Prostate gland (tissue), 2 donors: ENCODE data around the gene ACKR1. TPM values are rescaled to one million over a fixed set of nuclear protein-coding genes. Genes with fewer than 3 reads are reported as not detected.

Source experiments
- DNase-seq: peaks from one replicate; pipeline ENCODE4 v3.0.0-alpha.2; 2019; ENCODE audit warnings: low spot score
- H3K27ac ChIP-seq, 2 donors: fragments of 200-600 bp; sonication (generic); 2 replicates each; pipeline ENCODE4 v1.5.1; 2017 to 2019
- H3K27me3 ChIP-seq: fragments of 200-600 bp; sonication (generic); replicated peaks from 2 replicates; pipeline ENCODE4 v1.5.1; 2019; ENCODE audit not compliant: insufficient read depth
- H3K36me3 ChIP-seq, 2 donors: fragments of 200-600 bp; sonication (generic); 1 replicate in 1 of 2; 2 replicates in 1 of 2; pipeline versions ENCODE4 v1.5.1 to v1.8.1; 2017 to 2019
- H3K4me1 ChIP-seq: fragments of 200-600 bp; sonication (generic); replicated peaks from 2 replicates; pipeline ENCODE4 v1.5.1; 2019
- H3K4me3 ChIP-seq, 2 donors: fragments of 200-600 bp; sonication (generic); 2 replicates each; pipeline ENCODE4 v1.5.1; 2017 to 2019
- H3K9me3 ChIP-seq: fragments of 200-600 bp; sonication (generic); 2 replicates; pipeline ENCODE4 v1.5.1; 2017
- POLR2A ChIP-seq: fragments of 450-650 bp; IDR thresholded peaks from one replicate; pipeline ENCODE4 v1.6.1; 2016; ENCODE audit warnings: antibody characterized with exemption, mild to moderate bottlenecking
- POLR2AphosphoS5 ChIP-seq: sonication (generic); formaldehyde crosslinking; IDR thresholded peaks from one replicate; pipeline ENCODE4 v1.6.1; 2017; ENCODE audit warnings: antibody characterized with exemption
- WGBS: methylation state at CpG from one replicate; pipeline ENCODE4 v1.1.5; 2018; 5-methylcytosine and 5-hydroxymethylcytosine counted together
- intact Hi-C: fragments of 100-400 bp; cut with DNase I; formaldehyde crosslinking; loops from one replicate; pipeline ENCODE4 v1.14.2; 2022
- total RNA-seq, 2 donors: library from RNA; depleted of rRNA; stranded (reverse); fragments of >200 nt; gene quantifications; one replicate each; pipeline ENCODE4 v1.1.0, GENCODE V29; 2016
- TF ChIP-seq, protein P1 (sequence below), 4 experiments: fragments of 200-600 bp in 2 of 4; fragments of 450-650 bp in 2 of 4; sonication (generic) in 2 of 4; IDR thresholded peaks; 1 replicate in 3 of 4; 2 replicates in 1 of 4; pipeline ENCODE4 v1.5.1; 2016 to 2019; ENCODE audit warnings: antibody characterized with exemption in 4 of 4, mild to moderate bottlenecking in 2 of 4, moderate library complexity in 2 of 4

ACKR1 gene
- total RNA-seq, 2 donors from 2014 or later, result 46.8 to 60.4 TPM

DNA sequence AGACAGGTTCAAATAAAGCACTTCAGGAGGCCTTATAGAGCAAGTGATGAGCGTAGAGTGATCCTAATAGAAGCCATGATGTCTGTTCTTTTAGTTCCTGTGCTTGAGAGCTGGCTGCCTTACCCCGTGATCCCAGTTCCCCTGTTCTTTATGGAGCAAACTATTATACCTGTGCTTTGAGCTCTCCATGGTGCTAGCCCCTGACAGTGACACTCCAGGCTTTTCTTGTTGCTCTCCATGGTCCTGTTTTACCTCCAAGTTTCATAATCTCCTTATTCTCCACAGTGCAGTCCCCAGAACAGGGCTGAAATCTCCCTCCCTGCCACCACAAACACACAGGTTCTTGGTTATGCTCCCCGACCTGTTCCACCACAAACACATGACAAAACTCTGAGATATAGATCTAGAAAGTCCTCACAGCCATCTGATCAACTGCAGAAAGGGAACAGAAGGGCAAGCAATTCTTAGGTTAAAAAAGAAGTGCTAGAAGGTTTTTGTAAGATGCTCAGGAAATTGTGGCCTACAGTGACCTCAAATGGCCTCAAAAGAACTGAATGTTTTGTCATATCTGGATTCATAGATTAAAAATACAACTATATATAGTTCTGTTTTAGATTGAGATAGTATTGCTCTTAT is 27.3 kb upstream of the ACKR1 start:
- TF ChIP-seq POLR2A (no peak), POLR2AphosphoS5 (peak; percentile 24)
- Histone ChIP-seq H3K36me3 (no peaks in the 10 kb centered on the region), H3K27ac (no peak overlapping the region), H3K9me3 (no peaks in the 10 kb centered on the region), H3K4me3 (no peak overlapping the region), H3K4me1 (no peaks in the 10 kb centered on the region), H3K27me3 (peaks cover 13% of the 10 kb centered on the region)
- 6% methylated on average over 3 of the region's 3 CpGs for WGBS
- intact Hi-C loops, result no loop called here
- DNase-seq, result peak; percentile 25

DNA sequence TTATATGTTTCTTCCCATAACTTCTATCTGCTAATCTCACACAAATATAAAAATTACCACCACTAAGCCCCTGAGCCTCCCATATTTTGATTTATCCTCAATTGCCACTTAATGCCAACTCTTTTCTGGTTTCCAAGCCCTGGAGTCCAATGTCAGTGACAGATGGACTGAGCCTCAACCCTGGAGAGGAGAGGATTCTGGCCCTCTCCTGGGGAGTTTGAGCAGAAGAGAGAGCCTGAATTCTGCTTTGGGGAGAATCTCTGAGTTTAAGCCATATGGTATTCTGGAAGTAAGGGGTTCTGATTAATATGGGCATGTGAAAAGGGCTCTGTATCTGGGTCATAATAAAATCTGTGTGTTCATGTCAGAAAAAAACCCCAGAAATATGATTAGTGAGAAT is 24.8 kb upstream of the ACKR1 start:
- Histone ChIP-seq H3K36me3 (no peaks in the 10 kb centered on the region), H3K4me3 (no peak overlapping the region), H3K4me1 (no peaks in the 10 kb centered on the region), H3K27ac (no peak overlapping the region), H3K9me3 (no peaks in the 10 kb centered on the region), H3K27me3 (peaks cover 2% of the 10 kb centered on the region)
- intact Hi-C loops, result no loop called here
- no peak for TF ChIP-seq POLR2AphosphoS5
- TF ChIP-seq, protein P1, sequence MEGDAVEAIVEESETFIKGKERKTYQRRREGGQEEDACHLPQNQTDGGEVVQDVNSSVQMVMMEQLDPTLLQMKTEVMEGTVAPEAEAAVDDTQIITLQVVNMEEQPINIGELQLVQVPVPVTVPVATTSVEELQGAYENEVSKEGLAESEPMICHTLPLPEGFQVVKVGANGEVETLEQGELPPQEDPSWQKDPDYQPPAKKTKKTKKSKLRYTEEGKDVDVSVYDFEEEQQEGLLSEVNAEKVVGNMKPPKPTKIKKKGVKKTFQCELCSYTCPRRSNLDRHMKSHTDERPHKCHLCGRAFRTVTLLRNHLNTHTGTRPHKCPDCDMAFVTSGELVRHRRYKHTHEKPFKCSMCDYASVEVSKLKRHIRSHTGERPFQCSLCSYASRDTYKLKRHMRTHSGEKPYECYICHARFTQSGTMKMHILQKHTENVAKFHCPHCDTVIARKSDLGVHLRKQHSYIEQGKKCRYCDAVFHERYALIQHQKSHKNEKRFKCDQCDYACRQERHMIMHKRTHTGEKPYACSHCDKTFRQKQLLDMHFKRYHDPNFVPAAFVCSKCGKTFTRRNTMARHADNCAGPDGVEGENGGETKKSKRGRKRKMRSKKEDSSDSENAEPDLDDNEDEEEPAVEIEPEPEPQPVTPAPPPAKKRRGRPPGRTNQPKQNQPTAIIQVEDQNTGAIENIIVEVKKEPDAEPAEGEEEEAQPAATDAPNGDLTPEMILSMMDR (IDR thresholded peaks at IDR 0.05), result no peak
- no peak for TF ChIP-seq POLR2A
- no peak for DNase-seq

DNA sequence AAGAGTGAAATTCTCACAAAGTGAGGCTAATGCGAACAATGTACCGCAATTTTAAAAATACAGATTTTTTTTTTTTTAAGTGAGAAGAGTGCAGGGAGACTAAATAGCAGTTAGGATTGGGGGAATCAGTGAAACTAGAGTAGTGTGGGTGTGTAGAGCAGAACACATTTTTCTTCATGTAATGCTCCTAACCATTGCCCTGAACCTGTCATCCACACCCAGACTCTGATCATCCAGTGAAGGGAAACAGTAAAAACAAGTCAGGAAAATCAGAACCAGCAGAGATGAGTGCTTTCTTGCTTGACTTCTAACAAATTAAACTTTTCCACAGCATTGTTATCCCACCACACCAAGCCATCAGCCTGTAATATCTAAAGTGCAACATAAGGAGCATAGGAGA is 24.2 kb upstream of the ACKR1 start:
- no peak for DNase-seq
- intact Hi-C loops, result no loop called here
- no peak overlapping the region for H3K27ac ChIP-seq
- WGBS, result 95% methylated on average over 2 of the region's 2 CpGs
- H3K27me3 ChIP-seq, result peaks cover 2% of the 10 kb centered on the region
- H3K4me3 ChIP-seq, result no peak overlapping the region
- no peaks in the 10 kb centered on the region for H3K36me3 ChIP-seq
- H3K9me3 ChIP-seq, result no peaks in the 10 kb centered on the region
- no peaks in the 10 kb centered on the region for H3K4me1 ChIP-seq
- TF ChIP-seq POLR2AphosphoS5 (no peak), POLR2A (no peak)
- TF ChIP-seq, protein P1 (IDR thresholded peaks at IDR 0.05), result no peak

DNA sequence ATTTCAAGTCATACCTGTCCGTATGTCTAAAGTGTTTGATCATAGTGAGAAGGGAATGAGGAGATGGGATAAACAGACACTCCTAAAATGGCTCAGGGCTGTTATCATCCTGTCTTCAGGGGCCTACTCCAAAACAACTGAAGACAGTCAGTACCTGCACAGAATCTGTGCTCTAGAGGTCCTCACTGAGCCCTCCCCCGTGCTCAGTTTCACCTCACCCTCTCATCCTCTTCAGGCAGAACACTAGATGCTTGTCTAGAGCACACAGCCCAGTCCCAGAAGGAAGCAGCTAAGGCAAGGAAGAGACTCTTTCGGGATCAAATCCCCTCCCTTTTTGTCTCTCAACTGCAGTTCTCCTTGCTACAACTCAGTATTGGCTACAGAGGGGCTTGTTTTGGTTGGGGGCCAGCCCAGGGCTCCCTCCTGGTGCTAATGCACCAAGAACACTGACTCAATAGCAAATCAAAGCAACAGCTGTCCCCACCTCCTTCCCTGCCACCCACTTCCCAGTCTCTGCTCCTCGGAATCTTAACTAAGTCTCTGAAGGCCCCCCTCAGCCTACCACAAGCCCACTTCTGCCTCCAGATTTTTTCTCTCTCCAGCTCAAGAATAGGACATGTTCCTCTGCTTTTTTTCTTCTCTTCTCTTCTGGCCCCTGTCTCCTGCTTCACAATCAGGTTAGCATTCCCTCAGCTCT is 23.2 kb upstream of the ACKR1 start:
- no peak overlapping the region for H3K27ac ChIP-seq
- intact Hi-C loops, result no loop called here
- 28% methylated on average over 4 of the region's 4 CpGs for WGBS
- no peaks in the 10 kb centered on the region for H3K9me3 ChIP-seq
- H3K27me3 ChIP-seq, result peaks cover 2% of the 10 kb centered on the region
- H3K4me1 ChIP-seq, result no peaks in the 10 kb centered on the region
- H3K36me3 ChIP-seq, result no peaks in the 10 kb centered on the region
- TF ChIP-seq, protein P1 (IDR thresholded peaks at IDR 0.05), result no peak
- no peak for TF ChIP-seq POLR2AphosphoS5
- no peak for DNase-seq
- H3K4me3 ChIP-seq, result no peak overlapping the region

DNA sequence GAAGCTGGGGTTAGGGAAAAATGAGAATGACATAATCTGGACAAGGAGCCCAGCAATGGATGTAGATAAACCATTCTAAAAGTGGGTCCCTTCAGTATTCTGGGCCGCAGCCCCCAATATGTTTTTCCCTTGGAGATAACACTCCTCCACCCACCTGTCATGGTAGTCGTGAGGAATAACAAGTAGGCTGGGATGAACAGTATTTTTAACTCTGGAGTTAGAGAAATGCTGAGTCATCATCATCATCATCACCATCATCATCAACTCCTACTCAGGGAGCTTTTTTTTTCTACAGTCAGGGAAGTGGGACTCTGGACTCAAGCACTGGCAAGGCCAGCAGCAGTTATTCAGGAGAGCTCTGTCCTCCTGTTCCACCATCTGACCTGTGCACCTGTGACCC is 20.5 kb upstream of the ACKR1 start:
- 80% methylated on average over 2 of the region's 2 CpGs for WGBS
- DNase-seq, result no peak
- no peak for TF ChIP-seq POLR2AphosphoS5
- TF ChIP-seq, protein P1 (IDR thresholded peaks at IDR 0.05), result no peak
- no peak for TF ChIP-seq POLR2A
- intact Hi-C loops, result no loop called here
- no peak overlapping the region for H3K27ac ChIP-seq
- H3K4me3 ChIP-seq, result no peak overlapping the region
- no peaks in the 10 kb centered on the region for H3K9me3 ChIP-seq
- H3K27me3 ChIP-seq, result peaks cover 2% of the 10 kb centered on the region
- H3K36me3 ChIP-seq, result no peaks in the 10 kb centered on the region
- no peaks in the 10 kb centered on the region for H3K4me1 ChIP-seq
